HG02938 (cell line): ENCODE data around the gene VSTM2B.
"Not testable (repeated sequence)": the region's sequence is repeated elsewhere in the genome, so short reads cannot be mapped to it uniquely, and the experiment has no call there.

Experiments
- ATAC-seq: cut with Tn5 transposase; IDR thresholded peaks from one replicate; pipeline ENCODE4 v1.9.1; 2021; ENCODE audit warnings: mild to moderate bottlenecking, moderate library complexity; ENCODE audit not compliant: unreplicated experiment

The VSTM2B gene

GRCh38 chr19:29525901-29526729 is at the start of gene VSTM2B:
Gene VSTM2B (plus strand): TSS chr19:29525994. CDS start chr19:29526584, 590 bp downstream.
- ATAC-seq = no peak

GRCh38 chr19:29476528-29476927 is 49.3 kb upstream of the VSTM2B start:
- no peak for ATAC-seq

GRCh38 chr19:29477831-29478577 is 47.8 kb upstream of the VSTM2B start:
- ATAC-seq = no peak

- no peak for ATAC-seq
Measured at GRCh38 chr19:29478578-29479565, 46.9 kb upstream of the VSTM2B start.

- no peak for ATAC-seq
Measured at GRCh38 chr19:29479941-29480340, 45.9 kb upstream of the VSTM2B start.

- no peak for ATAC-seq
Measured at GRCh38 chr19:29480507-29480906, 45.3 kb upstream of the VSTM2B start.

- no peak for ATAC-seq
Measured at GRCh38 chr19:29482855-29483640, 42.7 kb upstream of the VSTM2B start.

GRCh38 chr19:29483641-29483920 is 42.2 kb upstream of the VSTM2B start:
- ATAC-seq = no peak

- no peak for ATAC-seq
Measured at GRCh38 chr19:29483944-29484581, 41.7 kb upstream of the VSTM2B start.

GRCh38 chr19:29484876-29485275 is 40.9 kb upstream of the VSTM2B start:
- no peak for ATAC-seq

GRCh38 chr19:29485293-29485692 is 40.5 kb upstream of the VSTM2B start:
- ATAC-seq = no peak

GRCh38 chr19:29486961-29487360 is 38.8 kb upstream of the VSTM2B start:
- not testable (repeated sequence) for ATAC-seq

- no peak for ATAC-seq
Measured at GRCh38 chr19:29487432-29487831, 38.4 kb upstream of the VSTM2B start.

- no peak for ATAC-seq
Measured at GRCh38 chr19:29488316-29488715, 37.5 kb upstream of the VSTM2B start.

- ATAC-seq = no peak
Measured at GRCh38 chr19:29489172-29489951, 36.4 kb upstream of the VSTM2B start.

- no peak for ATAC-seq
Measured at GRCh38 chr19:29491491-29491890, 34.3 kb upstream of the VSTM2B start.

GRCh38 chr19:29491995-29492577 is 33.7 kb upstream of the VSTM2B start:
- ATAC-seq = no peak

GRCh38 chr19:29492769-29493168 is 33.0 kb upstream of the VSTM2B start:
- ATAC-seq = no peak

- ATAC-seq = no peak
Measured at GRCh38 chr19:29495091-29495490, 30.7 kb upstream of the VSTM2B start.
